Mucosa of descending colon (tissue), 3 donors: ENCODE results near the gene GLIS1. TPM values are rescaled to one million over a fixed set of nuclear protein-coding genes. Genes with fewer than 3 reads are reported as not detected.
A peak's percentile ranks its signal among the peaks of the same experiment; 100 is the strongest.

ENCODE experiments used
- ATAC-seq: fragments of 200-7000 bp; cut with Tn5 transposase; one replicate; pipeline ENCODE4 v1.9.1; 2020; ENCODE audit warnings: mild to moderate bottlenecking, moderate library complexity
- DNase-seq, 3 donors: peaks; one replicate each; pipeline ENCODE4 v3.0.0-alpha.2; 2020
- H3K36me3 ChIP-seq: fragments of 200-600 bp; one replicate; pipeline ENCODE4 v1.8.0; 2021; ENCODE audit warnings: low read depth, mild to moderate bottlenecking
- H3K4me1 ChIP-seq: fragments of 200-600 bp; one replicate; pipeline ENCODE4 v1.8.0; 2021; ENCODE audit warnings: low read depth, mild to moderate bottlenecking
- H3K4me3 ChIP-seq: fragments of 200-600 bp; one replicate; pipeline ENCODE4 v1.8.0; 2021; ENCODE audit warnings: mild to moderate bottlenecking
- H3K9me3 ChIP-seq: fragments of 200-600 bp; one replicate; pipeline ENCODE4 v1.8.0; 2021; ENCODE audit warnings: mild to moderate bottlenecking
- intact Hi-C, 2 donors: fragments of 100-400 bp; cut with DNase I in 1 of 2; cut with micrococcal nuclease in 1 of 2; formaldehyde crosslinking; loops; one replicate each; pipeline versions ENCODE4 v1.11.0 to v1.11.1; 2022; cut with DNase I, micrococcal nuclease
- total RNA-seq, 3 donors: library from RNA; stranded (reverse); fragmentation: NEBNext Ultra II Directional in 2 of 3; extraction: Animal tissue kit (Norgen Biotek cat#: 25700) in 2 of 3; gene quantifications; one replicate each; pipeline versions ENCODE4 v1.2.1 to v1.2.4, GENCODE V29; 2021 to 2023
- TF ChIP-seq, protein P1 (sequence below): fragments of 200-600 bp; IDR thresholded peaks from one replicate; pipeline ENCODE4 v1.8.0; 2022; ENCODE audit warnings: antibody characterized with exemption, mild to moderate bottlenecking
- donor health status: DM: no; HTN: no; CAD: no; lungs with moderate emphysema.
- donor health status: DM: no; HTN: no; CAD: no.
- donor health status: DM: no; HTN: yes; CAD: no.

Gene GLIS1
- total RNA-seq, 3 donors from 2014 or later = 0.09 to 0.24 (median 0.14) TPM

- intact Hi-C loops = no loop called here
- Histone ChIP-seq H3K9me3 (no peaks in the 10 kb centered on the region), H3K4me3 (no peak overlapping the region), H3K36me3 (no peaks in the 10 kb centered on the region), H3K4me1 (no peaks in the 10 kb centered on the region)
- DNase-seq (no peak), ATAC-seq (no peak)
- TF ChIP-seq, protein P1, sequence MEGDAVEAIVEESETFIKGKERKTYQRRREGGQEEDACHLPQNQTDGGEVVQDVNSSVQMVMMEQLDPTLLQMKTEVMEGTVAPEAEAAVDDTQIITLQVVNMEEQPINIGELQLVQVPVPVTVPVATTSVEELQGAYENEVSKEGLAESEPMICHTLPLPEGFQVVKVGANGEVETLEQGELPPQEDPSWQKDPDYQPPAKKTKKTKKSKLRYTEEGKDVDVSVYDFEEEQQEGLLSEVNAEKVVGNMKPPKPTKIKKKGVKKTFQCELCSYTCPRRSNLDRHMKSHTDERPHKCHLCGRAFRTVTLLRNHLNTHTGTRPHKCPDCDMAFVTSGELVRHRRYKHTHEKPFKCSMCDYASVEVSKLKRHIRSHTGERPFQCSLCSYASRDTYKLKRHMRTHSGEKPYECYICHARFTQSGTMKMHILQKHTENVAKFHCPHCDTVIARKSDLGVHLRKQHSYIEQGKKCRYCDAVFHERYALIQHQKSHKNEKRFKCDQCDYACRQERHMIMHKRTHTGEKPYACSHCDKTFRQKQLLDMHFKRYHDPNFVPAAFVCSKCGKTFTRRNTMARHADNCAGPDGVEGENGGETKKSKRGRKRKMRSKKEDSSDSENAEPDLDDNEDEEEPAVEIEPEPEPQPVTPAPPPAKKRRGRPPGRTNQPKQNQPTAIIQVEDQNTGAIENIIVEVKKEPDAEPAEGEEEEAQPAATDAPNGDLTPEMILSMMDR = no peak
These were observed 240.3 kb downstream of the GLIS1 start for GRCh38 chr1:53498555-53499131.

DNA sequence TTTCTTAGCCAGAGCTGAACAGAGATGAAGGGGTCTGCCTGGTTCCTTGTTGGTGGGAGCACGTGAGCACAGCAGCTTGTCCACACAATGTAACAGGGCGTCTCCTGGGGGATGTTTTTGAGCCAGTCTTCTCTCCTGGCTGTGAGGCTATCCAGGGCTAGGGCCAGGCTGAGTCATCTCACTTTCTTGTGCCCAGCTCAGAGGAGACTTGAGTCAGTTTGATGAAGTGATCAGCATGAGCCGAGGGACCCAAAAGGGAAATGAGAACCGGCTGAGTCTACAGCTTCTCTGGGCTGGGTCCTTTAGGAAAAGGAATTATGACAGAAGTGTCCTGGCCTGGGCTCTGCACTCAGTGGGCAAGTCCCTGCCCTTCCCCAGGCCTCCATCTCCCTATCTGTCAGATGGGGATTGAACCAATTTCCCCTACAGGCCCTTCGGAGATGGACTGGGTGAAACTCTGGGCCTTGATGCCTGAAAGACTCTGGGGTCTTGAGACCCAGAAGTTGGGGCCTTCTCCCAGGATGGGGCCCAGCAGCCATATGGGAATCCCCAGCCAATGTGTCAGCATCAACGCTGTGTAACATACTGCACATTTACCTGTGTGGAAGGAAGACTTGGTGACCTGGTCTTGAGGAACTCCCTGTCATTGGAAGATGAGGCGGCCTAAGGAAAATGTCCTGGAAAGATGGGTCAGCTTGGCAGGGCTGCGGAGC is 243.2 kb downstream of the GLIS1 start:
- no peak for ATAC-seq
- DNase-seq = no peak
- TF ChIP-seq, protein P1 = no peak
- H3K4me1 ChIP-seq = no peaks in the 10 kb centered on the region
- H3K9me3 ChIP-seq = no peaks in the 10 kb centered on the region
- intact Hi-C loops = no loop called here
- H3K4me3 ChIP-seq = no peak overlapping the region
- no peaks in the 10 kb centered on the region for H3K36me3 ChIP-seq

DNA sequence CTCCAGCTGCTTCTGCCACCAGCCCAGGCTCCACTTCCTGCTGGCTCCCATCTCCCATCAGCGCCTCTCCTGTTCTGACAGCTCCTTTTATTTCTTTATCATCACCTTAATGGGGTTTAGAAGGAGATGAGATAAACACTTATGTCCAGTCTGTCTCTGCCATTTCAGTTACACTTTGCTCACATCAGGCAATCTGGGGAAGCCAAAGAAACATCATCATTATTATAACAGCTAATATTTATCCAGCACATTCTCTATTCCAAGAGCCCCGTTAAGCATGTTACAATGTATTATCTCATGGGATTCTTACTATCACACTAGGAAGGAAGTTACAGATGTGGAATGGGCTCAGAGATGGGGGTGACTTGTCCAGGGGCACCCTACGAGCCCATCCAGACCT is 248.6 kb downstream of the GLIS1 start:
- ATAC-seq (no peak), DNase-seq (no peak)
- no peaks in the 10 kb centered on the region for H3K36me3 ChIP-seq
- peaks cover 2% of the 10 kb centered on the region for H3K4me1 ChIP-seq
- H3K4me3 ChIP-seq = no peak overlapping the region
- TF ChIP-seq, protein P1 = no peak
- intact Hi-C loops = no loop called here
- H3K9me3 ChIP-seq = no peaks in the 10 kb centered on the region

GRCh38 chr1:53486395-53487026 is 252.5 kb downstream of the GLIS1 start:
- ATAC-seq (no peak), DNase-seq (no peak)
- no peaks in the 10 kb centered on the region for H3K36me3 ChIP-seq
- intact Hi-C loops = loop anchor here (5.0 to 10.0 kb wide), 3 partner anchors 106 to 271 kb away; no protein-coding TSS in a partner anchor
- TF ChIP-seq, protein P1 = no peak
- H3K4me3 ChIP-seq = no peak overlapping the region
- peaks cover 2% of the 10 kb centered on the region for H3K4me1 ChIP-seq
- no peaks in the 10 kb centered on the region for H3K9me3 ChIP-seq

- H3K4me1 ChIP-seq = peaks cover 2% of the 10 kb centered on the region
- no peaks in the 10 kb centered on the region for H3K36me3 ChIP-seq
- DNase-seq (peak in 2 of 3 donors; percentile 77 to 88), ATAC-seq (peak; percentile 79)
- intact Hi-C loops = loop anchor here (5.0 to 10.0 kb wide), 3 partner anchors 107 to 272 kb away; no protein-coding TSS in a partner anchor
- TF ChIP-seq, protein P1 = peak; percentile 61
- H3K4me3 ChIP-seq = no peak overlapping the region
- H3K9me3 ChIP-seq = no peaks in the 10 kb centered on the region
These were observed 253.2 kb downstream of the GLIS1 start for GRCh38 chr1:53485478-53486394.
